Esophagus muscularis mucosa (tissue), 4 donors: ENCODE data around the gene OR51D1.

ENCODE experiments used
- EP300 ChIP-seq: sonication (generic); formaldehyde crosslinking; IDR thresholded peaks from one replicate; pipeline ENCODE4 v1.6.1; 2017; ENCODE audit warnings: antibody characterized with exemption
- POLR2A ChIP-seq: fragments of 450-650 bp; IDR thresholded peaks from one replicate; pipeline ENCODE4 v1.6.1; 2017; ENCODE audit warnings: antibody characterized with exemption, moderate library complexity, mild to moderate bottlenecking, low read depth
- TF ChIP-seq, protein P1 (sequence below), 3 experiments: fragments of 200-600 bp in 2 of 3; fragments of 450-650 bp in 1 of 3; sonication (generic) in 2 of 3; IDR thresholded peaks; one replicate each; pipeline ENCODE4 v1.5.1; 2017 to 2019; ENCODE audit warnings: antibody characterized with exemption in 3 of 3, mild to moderate bottlenecking in 2 of 3, moderate library complexity in 1 of 3

DNA sequence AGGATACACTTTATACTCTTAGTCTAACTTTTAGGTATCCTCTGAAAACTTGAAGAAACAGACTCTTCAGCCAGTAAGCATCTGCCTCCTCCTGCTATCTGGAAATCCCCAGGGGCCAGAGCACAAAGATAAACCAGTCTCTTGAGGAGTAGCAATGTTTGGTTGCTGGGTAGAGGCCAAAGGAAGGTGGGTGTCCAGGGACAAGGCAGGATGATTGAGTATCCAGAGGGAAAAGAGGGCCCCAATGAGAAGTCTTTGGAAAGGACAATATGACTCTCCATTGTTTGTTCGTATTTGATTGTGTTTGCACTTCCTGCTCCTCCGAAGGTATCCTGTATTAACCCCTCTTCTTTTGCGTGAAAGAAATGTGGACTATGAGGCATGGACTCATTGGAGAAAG, 48.3 kb upstream of the OR51D1 start:
- TF ChIP-seq, protein P1, sequence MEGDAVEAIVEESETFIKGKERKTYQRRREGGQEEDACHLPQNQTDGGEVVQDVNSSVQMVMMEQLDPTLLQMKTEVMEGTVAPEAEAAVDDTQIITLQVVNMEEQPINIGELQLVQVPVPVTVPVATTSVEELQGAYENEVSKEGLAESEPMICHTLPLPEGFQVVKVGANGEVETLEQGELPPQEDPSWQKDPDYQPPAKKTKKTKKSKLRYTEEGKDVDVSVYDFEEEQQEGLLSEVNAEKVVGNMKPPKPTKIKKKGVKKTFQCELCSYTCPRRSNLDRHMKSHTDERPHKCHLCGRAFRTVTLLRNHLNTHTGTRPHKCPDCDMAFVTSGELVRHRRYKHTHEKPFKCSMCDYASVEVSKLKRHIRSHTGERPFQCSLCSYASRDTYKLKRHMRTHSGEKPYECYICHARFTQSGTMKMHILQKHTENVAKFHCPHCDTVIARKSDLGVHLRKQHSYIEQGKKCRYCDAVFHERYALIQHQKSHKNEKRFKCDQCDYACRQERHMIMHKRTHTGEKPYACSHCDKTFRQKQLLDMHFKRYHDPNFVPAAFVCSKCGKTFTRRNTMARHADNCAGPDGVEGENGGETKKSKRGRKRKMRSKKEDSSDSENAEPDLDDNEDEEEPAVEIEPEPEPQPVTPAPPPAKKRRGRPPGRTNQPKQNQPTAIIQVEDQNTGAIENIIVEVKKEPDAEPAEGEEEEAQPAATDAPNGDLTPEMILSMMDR (IDR thresholded peaks at IDR 0.05), result no peak
- TF ChIP-seq POLR2A (no peak), EP300 (no peak)
